Measurements from ENCODE around the gene MACROD2.

MACROD2 gene

GRCh38 chr20:14178952-14179351 lies 183.6 kb downstream of the MACROD2 start:
- no peak for TF ChIP-seq CTCF (IDR thresholded peaks at IDR 0.05; ENCODE audit: low read depth, low read length)
- no peaks in the 10 kb centered on the region for H3K36me3 ChIP-seq
- H3K27me3 ChIP-seq: no peaks in the 10 kb centered on the region
- no peaks in the 10 kb centered on the region for H3K4me1 ChIP-seq
- H3K9me3 ChIP-seq: peaks cover 6% of the 10 kb centered on the region; the same call in 1 of the 2 replicates
- no peak overlapping the region for H3K4me3 ChIP-seq (ENCODE audit: low read depth, low read length)
- DNase-seq: no peak

- no peaks in the 10 kb centered on the region for H3K4me1 ChIP-seq
- no peaks in the 10 kb centered on the region for H3K9me3 ChIP-seq
- TF ChIP-seq CTCF (IDR thresholded peaks at IDR 0.05; ENCODE audit: low read depth, low read length): peak; percentile 56
- H3K27me3 ChIP-seq: no peaks in the 10 kb centered on the region
- DNase-seq: peak; percentile 25
- H3K36me3 ChIP-seq: no peaks in the 10 kb centered on the region
- H3K4me3 ChIP-seq (ENCODE audit: low read depth, low read length): no peak overlapping the region
Measured at GRCh38 chr20:14189794-14190402, 194.6 kb downstream of the MACROD2 start.

GRCh38 chr20:14191559-14191958 lies 196.2 kb downstream of the MACROD2 start:
- H3K27me3 ChIP-seq: no peaks in the 10 kb centered on the region
- no peaks in the 10 kb centered on the region for H3K36me3 ChIP-seq
- H3K4me1 ChIP-seq: no peaks in the 10 kb centered on the region
- DNase-seq: no peak
- no peak overlapping the region for H3K4me3 ChIP-seq (ENCODE audit: low read depth, low read length)
- TF ChIP-seq CTCF (IDR thresholded peaks at IDR 0.05; ENCODE audit: low read depth, low read length): no peak
- no peaks in the 10 kb centered on the region for H3K9me3 ChIP-seq

- peak; percentile 41; the same call in 1 of the 2 replicates for TF ChIP-seq CTCF (IDR thresholded peaks at IDR 0.05; ENCODE audit: low read depth, low read length)
- Histone ChIP-seq H3K36me3 (no peaks in the 10 kb centered on the region), H3K27me3 (no peaks in the 10 kb centered on the region), H3K4me3 (ENCODE audit: low read depth, low read length) (no peak overlapping the region), H3K9me3 (no peaks in the 10 kb centered on the region), H3K4me1 (no peaks in the 10 kb centered on the region)
- DNase-seq: no peak
Measured at GRCh38 chr20:14193443-14193842, 198.1 kb downstream of the MACROD2 start.

- no peak overlapping the region for H3K4me3 ChIP-seq (ENCODE audit: low read depth, low read length)
- DNase-seq: no peak
- H3K9me3 ChIP-seq: no peaks in the 10 kb centered on the region
- H3K4me1 ChIP-seq: no peaks in the 10 kb centered on the region
- no peaks in the 10 kb centered on the region for H3K27me3 ChIP-seq
- TF ChIP-seq CTCF (IDR thresholded peaks at IDR 0.05; ENCODE audit: low read depth, low read length): peak; percentile 42
- H3K36me3 ChIP-seq: no peaks in the 10 kb centered on the region
Measured at GRCh38 chr20:14193885-14194284, 198.6 kb downstream of the MACROD2 start.

- no peak for DNase-seq
- Histone ChIP-seq H3K9me3 (no peaks in the 10 kb centered on the region), H3K36me3 (no peaks in the 10 kb centered on the region), H3K4me3 (ENCODE audit: low read depth, low read length) (no peak overlapping the region), H3K4me1 (no peaks in the 10 kb centered on the region), H3K27me3 (no peaks in the 10 kb centered on the region)
- no peak for TF ChIP-seq CTCF (IDR thresholded peaks at IDR 0.05; ENCODE audit: low read depth, low read length)
Measured at GRCh38 chr20:14197097-14197496, 201.8 kb downstream of the MACROD2 start.
